ENCODE results near the gene ATP8B1. TPM values are rescaled to one million over a fixed set of nuclear protein-coding genes. Genes with fewer than 3 reads are reported as not detected.

ATP8B1 gene
- polyA plus RNA-seq, 1 experiment, result 77.6 TPM

- DNase-seq (ENCODE audit: low read depth, low spot score), result no peak
- Histone ChIP-seq H3K27me3 (ENCODE audit: control insufficient read depth, insufficient read depth, low read length) (no peaks in the 10 kb centered on the region), H3K9me3 (ENCODE audit: control insufficient read depth, insufficient read depth, low read length) (no peaks in the 10 kb centered on the region; the same call in 1 of the 2 replicates), H3K4me3 (ENCODE audit: low read depth, low read length) (no peak overlapping the region), H3K27ac (ENCODE audit: low read depth, low read length) (no peak overlapping the region)
- ChIA-PET CTCF (no interaction called here), POLR2A (no interaction called here)
- TF ChIP-seq, protein P1, sequence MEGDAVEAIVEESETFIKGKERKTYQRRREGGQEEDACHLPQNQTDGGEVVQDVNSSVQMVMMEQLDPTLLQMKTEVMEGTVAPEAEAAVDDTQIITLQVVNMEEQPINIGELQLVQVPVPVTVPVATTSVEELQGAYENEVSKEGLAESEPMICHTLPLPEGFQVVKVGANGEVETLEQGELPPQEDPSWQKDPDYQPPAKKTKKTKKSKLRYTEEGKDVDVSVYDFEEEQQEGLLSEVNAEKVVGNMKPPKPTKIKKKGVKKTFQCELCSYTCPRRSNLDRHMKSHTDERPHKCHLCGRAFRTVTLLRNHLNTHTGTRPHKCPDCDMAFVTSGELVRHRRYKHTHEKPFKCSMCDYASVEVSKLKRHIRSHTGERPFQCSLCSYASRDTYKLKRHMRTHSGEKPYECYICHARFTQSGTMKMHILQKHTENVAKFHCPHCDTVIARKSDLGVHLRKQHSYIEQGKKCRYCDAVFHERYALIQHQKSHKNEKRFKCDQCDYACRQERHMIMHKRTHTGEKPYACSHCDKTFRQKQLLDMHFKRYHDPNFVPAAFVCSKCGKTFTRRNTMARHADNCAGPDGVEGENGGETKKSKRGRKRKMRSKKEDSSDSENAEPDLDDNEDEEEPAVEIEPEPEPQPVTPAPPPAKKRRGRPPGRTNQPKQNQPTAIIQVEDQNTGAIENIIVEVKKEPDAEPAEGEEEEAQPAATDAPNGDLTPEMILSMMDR (IDR thresholded peaks at IDR 0.05; ENCODE audit: low read depth, low read length), result no peak
Observed at GRCh38 chr18:57715671-57716070, 87.4 kb downstream of the ATP8B1 start.

DNA sequence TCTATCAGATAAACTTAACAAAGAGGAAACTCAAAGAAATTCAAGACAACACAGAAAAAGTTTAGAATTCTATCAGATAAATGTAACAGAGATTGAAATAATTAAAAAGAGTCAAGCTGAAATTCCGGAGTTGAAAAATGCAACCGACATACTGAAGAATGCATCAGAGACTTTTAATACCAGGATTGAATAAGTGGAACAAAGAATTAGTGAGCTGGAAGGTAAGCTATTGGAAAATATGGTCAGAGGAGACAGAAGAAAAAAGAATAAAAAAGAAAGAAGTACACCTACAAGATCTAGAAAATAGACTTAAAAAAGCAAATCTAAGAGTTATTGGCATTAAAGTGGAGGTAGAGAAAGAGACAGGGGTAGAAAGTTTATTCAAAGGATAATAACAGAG lies 88.0 kb downstream of the ATP8B1 start:
- H3K4me3 ChIP-seq (ENCODE audit: low read depth, low read length), result no peak overlapping the region
- no peaks in the 10 kb centered on the region; the same call in 1 of the 2 replicates for H3K9me3 ChIP-seq (ENCODE audit: control insufficient read depth, insufficient read depth, low read length)
- H3K27ac ChIP-seq (ENCODE audit: low read depth, low read length), result no peak overlapping the region
- H3K27me3 ChIP-seq (ENCODE audit: control insufficient read depth, insufficient read depth, low read length), result no peaks in the 10 kb centered on the region
- DNase-seq (ENCODE audit: low read depth, low spot score), result no peak
- ChIA-PET CTCF (no interaction called here), POLR2A (no interaction called here)
- TF ChIP-seq, protein P1 (IDR thresholded peaks at IDR 0.05; ENCODE audit: low read depth, low read length), result no peak

- TF ChIP-seq, protein P1 (IDR thresholded peaks at IDR 0.05; ENCODE audit: low read depth, low read length), result no peak
- ChIA-PET POLR2A (no interaction called here), CTCF (no interaction called here)
- DNase-seq (ENCODE audit: low read depth, low spot score), result no peak
- Histone ChIP-seq H3K27me3 (ENCODE audit: control insufficient read depth, insufficient read depth, low read length) (no peaks in the 10 kb centered on the region), H3K9me3 (ENCODE audit: control insufficient read depth, insufficient read depth, low read length) (no peaks in the 10 kb centered on the region), H3K4me3 (ENCODE audit: low read depth, low read length) (no peak overlapping the region), H3K27ac (ENCODE audit: low read depth, low read length) (no peak overlapping the region)
Observed at GRCh38 chr18:57710226-57710625, 92.9 kb downstream of the ATP8B1 start.

- DNase-seq (ENCODE audit: low read depth, low spot score), result no peak
- Histone ChIP-seq H3K27ac (ENCODE audit: low read depth, low read length) (no peak overlapping the region), H3K27me3 (ENCODE audit: control insufficient read depth, insufficient read depth, low read length) (no peaks in the 10 kb centered on the region), H3K4me3 (ENCODE audit: low read depth, low read length) (no peak overlapping the region), H3K9me3 (ENCODE audit: control insufficient read depth, insufficient read depth, low read length) (no peaks in the 10 kb centered on the region)
- TF ChIP-seq, protein P1 (IDR thresholded peaks at IDR 0.05; ENCODE audit: low read depth, low read length), result no peak
- ChIA-PET CTCF (no interaction called here), POLR2A (interaction anchor here (0.6 kb wide), 1 partner anchor 81 kb away, joined by 8 read pairs; no protein-coding TSS in a partner anchor)
Observed at GRCh38 chr18:57709335-57709734, 93.8 kb downstream of the ATP8B1 start.

DNA sequence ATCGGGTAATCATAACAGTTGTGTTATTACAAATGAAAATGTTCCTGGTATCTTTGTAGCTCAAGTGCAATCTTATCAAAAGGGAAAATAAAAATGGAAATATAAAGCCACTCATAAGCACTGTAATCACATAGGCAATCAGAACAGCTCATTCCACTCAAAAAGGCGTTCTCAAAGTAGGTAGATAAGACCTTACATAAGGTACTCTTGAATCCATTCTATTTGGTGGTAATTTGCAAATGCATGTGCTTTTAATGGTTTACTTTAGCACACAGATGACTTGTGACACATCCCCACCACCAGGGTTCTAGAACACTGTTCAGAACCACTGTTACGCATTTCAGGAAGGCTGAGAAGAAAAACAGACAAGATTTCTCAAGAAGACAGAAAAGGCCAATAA lies 94.8 kb downstream of the ATP8B1 start:
- H3K27ac ChIP-seq (ENCODE audit: low read depth, low read length), result no peak overlapping the region
- no peaks in the 10 kb centered on the region for H3K27me3 ChIP-seq (ENCODE audit: control insufficient read depth, insufficient read depth, low read length)
- DNase-seq (ENCODE audit: low read depth, low spot score), result no peak
- TF ChIP-seq, protein P1 (IDR thresholded peaks at IDR 0.05; ENCODE audit: low read depth, low read length), result no peak
- no peak overlapping the region for H3K4me3 ChIP-seq (ENCODE audit: low read depth, low read length)
- no peaks in the 10 kb centered on the region for H3K9me3 ChIP-seq (ENCODE audit: control insufficient read depth, insufficient read depth, low read length)
- CTCF ChIA-PET, result no interaction called here
- POLR2A ChIA-PET, result no interaction called here

Measured in AG04450 (cell line).